Left colon (tissue), 2 donors: ENCODE results near the gene PADI4. TPM values are rescaled to one million over a fixed set of nuclear protein-coding genes. Genes with fewer than 3 reads are reported as not detected.
"Not testable (repeated sequence)": the region's sequence is repeated elsewhere in the genome, so short reads cannot be mapped to it uniquely, and the experiment has no call there.

Source experiments
- ATAC-seq: fragments of 200-7000 bp; cut with Tn5 transposase; one replicate; pipeline ENCODE4 v1.9.1; 2020; ENCODE audit warnings: mild to moderate bottlenecking, moderate library complexity
- DNase-seq, 2 donors: peaks; one replicate each; pipeline ENCODE4 v3.0.0-alpha.2; 2020
- intact Hi-C, 2 donors: fragments of 100-400 bp; cut with DNase I in 1 of 2; cut with micrococcal nuclease in 1 of 2; formaldehyde crosslinking; loops; one replicate each; pipeline versions ENCODE4 v1.11.2 to v1.14.0; 2022; cut with DNase I, micrococcal nuclease
- total RNA-seq, 2 donors: library from RNA; stranded (reverse); fragmentation: NEBNext Ultra II Directional; extraction: Animal tissue kit (Norgen Biotek cat#: 25700); gene quantifications; one replicate each; pipeline ENCODE4 v1.2.1, GENCODE V29; 2021
- donor health status: DM: no; HTN: no; CAD: no.
- donor health status: DM: yes; HTN: yes; CAD: no.

Gene PADI4
- total RNA-seq, 2 donors from 2014 or later: not detected

- DNase-seq (no peak), ATAC-seq (no peak)
- intact Hi-C loops: no loop called here
Observed at GRCh38 chr1:17308593-17308992, 596 bp downstream of the PADI4 start.

DNA sequence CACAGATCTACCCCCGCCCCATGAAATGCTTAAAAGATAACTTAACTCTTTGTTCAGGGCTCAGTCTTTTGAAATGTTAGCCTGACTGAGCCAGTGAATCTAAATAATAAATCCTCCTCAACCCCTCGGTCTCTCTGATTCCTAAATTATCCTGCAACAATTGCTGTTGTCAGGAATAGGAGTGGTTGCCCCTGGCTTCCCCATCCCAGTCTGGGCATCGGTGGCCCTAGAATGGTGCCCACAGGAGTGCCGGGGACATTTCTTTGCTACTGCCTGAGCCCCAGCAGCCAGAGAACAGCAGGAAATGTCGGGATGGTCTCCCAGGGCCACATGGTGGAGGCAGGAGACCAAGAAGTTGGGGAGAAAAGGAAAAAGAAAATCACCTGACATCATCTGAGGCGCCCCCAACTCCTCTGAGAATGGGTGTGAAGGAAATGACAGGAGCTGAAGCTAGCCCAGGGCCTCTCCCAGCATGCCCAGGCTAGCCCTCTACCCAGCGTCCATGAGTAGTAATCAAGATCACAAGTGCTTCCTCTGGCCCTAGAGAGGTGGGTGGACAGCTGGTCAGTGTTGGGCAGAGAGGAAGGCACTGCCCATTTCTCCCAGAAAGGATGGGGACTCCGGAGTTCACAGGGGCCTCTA, 1.6 kb downstream of the PADI4 start:
- ATAC-seq (no peak), DNase-seq (no peak)
- intact Hi-C loops: no loop called here

- ATAC-seq (no peak), DNase-seq (no peak)
- intact Hi-C loops: no loop called here
Observed at GRCh38 chr1:17310068-17310640, 2.2 kb downstream of the PADI4 start.

DNA sequence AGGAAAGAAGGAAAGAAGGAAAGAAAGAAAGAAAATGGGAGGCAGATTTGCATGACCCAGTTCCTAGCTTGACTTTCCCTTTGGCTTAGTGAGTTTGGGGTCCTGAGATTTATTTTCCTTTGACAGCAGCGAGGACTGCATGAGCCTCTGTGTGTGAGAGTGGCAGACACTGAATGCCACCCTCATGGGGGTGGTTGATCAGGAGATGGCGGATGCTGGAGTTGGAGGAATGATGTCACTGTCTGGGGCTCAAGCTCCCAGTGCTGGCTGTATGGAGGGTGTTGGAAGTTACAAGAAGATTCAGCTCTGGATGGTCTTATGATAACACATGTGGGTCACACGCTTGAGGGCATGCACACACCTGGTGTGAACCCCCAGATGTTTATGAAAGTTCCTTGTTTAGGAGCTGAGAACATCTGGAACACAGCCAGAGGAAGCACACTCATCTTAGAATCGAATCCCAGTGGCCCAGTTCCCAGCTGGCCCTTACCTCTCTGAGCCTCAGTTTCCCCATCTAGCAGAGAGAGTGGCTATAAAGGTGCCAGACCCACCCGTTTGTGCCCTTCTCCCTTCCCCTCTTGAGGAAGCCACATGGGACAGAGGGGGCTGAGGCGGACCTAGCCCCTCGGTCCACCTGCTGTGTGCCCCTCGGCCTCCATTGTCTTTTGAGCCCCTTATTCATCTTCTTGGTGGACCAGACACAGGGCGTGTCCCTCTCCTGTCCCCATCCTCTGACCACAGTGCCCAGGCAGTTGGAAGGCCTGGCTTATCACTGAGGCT, 5.7 kb downstream of the PADI4 start:
- no peak for ATAC-seq
- DNase-seq: no peak
- intact Hi-C loops: no loop called here

DNA sequence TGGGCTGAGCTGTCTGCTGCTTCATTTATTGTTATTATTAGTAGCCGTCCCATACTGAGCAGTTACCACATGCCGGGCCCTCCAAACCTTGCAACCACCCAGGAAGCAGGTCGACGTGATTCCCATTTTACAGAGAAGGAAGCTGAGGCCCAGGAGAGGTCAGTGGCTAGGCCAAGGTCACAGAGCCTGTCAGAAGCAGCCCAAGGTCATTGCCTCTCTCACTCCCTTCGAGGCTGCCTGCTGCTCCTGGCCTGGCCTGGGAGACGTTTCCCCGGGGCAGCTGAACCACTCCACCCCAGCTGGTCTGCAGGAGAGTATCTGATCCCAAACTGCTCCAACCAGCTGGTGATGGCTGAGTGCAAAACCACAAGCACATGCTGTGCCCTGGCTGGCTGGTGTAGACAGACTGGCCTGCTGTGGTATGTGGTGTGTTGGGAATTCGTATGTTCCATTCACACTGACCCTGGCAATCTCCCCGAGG, 6.5 kb downstream of the PADI4 start:
- DNase-seq (no peak), ATAC-seq (no peak)
- intact Hi-C loops: no loop called here

- DNase-seq (no peak), ATAC-seq (no peak)
- intact Hi-C loops: no loop called here
Observed at GRCh38 chr1:17315542-17316130, 7.6 kb downstream of the PADI4 start.

- intact Hi-C loops: no loop called here
- DNase-seq (no peak), ATAC-seq (no peak)
Observed at GRCh38 chr1:17316704-17317103, 8.7 kb downstream of the PADI4 start.

GRCh38 chr1:17318262-17318661, 10.3 kb downstream of the PADI4 start:
- DNase-seq (no peak), ATAC-seq (no peak)
- intact Hi-C loops: no loop called here

- intact Hi-C loops: no loop called here
- ATAC-seq: no peak
Observed at GRCh38 chr1:17319561-17320350, 11.8 kb downstream of the PADI4 start.

GRCh38 chr1:17321857-17322390, 13.9 kb downstream of the PADI4 start:
- peak; percentile 97 for ATAC-seq
- intact Hi-C loops: not testable (repeated sequence)
- DNase-seq: peak; percentile 39 to 53

More at GRCh38 chr1:17319561-17320350, 11.8 kb downstream of the PADI4 start:
- DNase-seq: no peak

GRCh38 chr1:17328855-17329254, 20.9 kb downstream of the PADI4 start:
- intact Hi-C loops: no loop called here
- DNase-seq (no peak), ATAC-seq (no peak)

- ATAC-seq (no peak), DNase-seq (no peak)
- intact Hi-C loops: no loop called here
Observed at GRCh38 chr1:17329610-17330009, 21.6 kb downstream of the PADI4 start.

GRCh38 chr1:17330856-17331255, 22.9 kb downstream of the PADI4 start:
- intact Hi-C loops: no loop called here
- DNase-seq (no peak), ATAC-seq (no peak)

- intact Hi-C loops: no loop called here
- DNase-seq (no peak), ATAC-seq (no peak)
Observed at GRCh38 chr1:17333081-17333480, 25.1 kb downstream of the PADI4 start.

DNA sequence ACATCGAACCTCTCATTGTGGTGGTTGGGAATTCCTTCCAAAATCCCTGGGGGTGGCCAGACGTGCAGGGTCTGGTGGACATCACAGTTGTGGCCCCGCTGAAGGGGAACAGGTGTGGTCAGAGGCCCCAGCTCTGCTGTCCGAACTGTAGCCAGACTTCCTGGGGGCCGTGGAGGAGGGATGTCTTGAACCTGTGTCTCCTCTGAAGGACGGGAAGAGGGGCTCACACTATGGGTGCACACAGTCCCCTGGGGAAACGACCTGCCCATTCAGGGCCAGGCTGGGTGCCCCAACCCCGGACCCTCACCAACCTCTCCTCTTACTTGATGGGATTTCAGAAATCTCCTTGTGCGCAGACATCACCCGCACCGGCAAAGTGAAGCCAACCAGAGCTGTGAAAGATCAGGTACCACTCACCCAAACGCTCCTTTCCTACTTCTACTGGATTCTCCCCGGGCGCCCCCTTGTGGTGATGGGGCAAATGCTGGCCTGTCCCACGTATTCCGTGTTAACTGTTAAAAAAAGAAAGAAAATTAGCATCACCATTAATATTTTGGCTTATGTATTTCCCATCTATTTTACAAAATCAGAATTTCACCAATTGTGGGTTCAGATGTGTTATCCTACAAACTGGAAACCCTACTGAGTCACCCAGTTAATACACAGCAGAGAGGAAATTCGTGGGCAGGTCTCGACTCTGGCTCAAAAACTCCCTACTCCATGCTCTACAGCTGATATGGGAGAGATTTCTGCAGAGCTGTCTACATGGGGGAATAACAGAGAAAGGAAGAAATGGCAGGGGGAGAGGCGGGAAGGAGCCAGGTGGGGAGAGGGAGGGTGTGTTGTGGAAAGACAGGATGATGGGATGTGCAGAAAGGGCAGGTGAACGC, 28.1 kb downstream of the PADI4 start:
- intact Hi-C loops: no loop called here
- peak; percentile 85 for ATAC-seq
- peak; percentile 39 to 82 for DNase-seq

DNA sequence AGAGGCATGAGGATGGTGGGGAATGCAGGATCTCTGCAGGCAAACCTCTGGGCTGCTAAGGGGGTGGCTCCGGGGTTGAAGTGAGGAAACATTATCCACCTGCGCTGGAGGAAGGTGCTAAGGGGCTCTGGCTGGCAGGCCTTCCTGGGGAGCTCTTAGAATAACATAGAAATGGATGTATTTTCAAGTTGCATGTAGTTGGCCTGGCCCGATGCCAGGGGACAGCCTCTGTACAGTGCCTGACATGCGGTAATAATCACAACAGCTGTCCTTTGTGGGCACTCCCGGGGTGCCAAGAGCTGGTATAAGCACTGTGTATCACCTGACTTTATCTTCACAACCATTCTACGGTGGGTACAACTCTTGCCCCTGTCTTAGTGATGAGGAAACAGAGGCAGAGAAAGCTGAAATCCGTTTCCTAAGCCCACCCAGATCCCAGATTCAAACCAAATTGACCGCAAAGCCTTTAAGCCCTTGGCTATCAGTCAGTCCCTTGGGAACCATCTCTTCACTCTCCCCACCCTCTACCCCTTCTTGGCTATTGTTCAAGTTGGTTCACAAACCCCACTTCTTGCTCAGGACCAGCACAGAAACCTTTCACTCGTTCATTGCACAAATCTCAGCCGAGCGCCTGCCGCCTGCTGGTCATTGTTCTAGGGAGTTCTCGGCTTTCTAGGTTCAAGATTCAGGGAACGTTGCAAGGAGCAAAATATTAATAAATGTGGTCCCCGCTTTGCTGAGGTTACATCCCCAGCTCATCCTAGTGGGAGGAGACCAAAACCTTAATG, 30.9 kb downstream of the PADI4 start:
- ATAC-seq (no peak), DNase-seq (no peak)
- intact Hi-C loops: no loop called here

GRCh38 chr1:17339521-17339920, 31.5 kb downstream of the PADI4 start:
- DNase-seq (no peak), ATAC-seq (no peak)
- intact Hi-C loops: no loop called here
